Hematopoietic multipotent progenitor cell treated with erythropoietin and hydrocortisone succinate and interleukin-3 and kit ligand, for 6 days (in vitro differentiated cells): ENCODE data around the gene PDS5B.
"Not testable (repeated sequence)": the region's sequence is repeated elsewhere in the genome, so short reads cannot be mapped to it uniquely, and the experiment has no call there.

Experiments used
- DNase-seq: peaks from one replicate; pipeline ENCODE4 v3.0.0-alpha.2; 2015

The PDS5B gene, protein sequence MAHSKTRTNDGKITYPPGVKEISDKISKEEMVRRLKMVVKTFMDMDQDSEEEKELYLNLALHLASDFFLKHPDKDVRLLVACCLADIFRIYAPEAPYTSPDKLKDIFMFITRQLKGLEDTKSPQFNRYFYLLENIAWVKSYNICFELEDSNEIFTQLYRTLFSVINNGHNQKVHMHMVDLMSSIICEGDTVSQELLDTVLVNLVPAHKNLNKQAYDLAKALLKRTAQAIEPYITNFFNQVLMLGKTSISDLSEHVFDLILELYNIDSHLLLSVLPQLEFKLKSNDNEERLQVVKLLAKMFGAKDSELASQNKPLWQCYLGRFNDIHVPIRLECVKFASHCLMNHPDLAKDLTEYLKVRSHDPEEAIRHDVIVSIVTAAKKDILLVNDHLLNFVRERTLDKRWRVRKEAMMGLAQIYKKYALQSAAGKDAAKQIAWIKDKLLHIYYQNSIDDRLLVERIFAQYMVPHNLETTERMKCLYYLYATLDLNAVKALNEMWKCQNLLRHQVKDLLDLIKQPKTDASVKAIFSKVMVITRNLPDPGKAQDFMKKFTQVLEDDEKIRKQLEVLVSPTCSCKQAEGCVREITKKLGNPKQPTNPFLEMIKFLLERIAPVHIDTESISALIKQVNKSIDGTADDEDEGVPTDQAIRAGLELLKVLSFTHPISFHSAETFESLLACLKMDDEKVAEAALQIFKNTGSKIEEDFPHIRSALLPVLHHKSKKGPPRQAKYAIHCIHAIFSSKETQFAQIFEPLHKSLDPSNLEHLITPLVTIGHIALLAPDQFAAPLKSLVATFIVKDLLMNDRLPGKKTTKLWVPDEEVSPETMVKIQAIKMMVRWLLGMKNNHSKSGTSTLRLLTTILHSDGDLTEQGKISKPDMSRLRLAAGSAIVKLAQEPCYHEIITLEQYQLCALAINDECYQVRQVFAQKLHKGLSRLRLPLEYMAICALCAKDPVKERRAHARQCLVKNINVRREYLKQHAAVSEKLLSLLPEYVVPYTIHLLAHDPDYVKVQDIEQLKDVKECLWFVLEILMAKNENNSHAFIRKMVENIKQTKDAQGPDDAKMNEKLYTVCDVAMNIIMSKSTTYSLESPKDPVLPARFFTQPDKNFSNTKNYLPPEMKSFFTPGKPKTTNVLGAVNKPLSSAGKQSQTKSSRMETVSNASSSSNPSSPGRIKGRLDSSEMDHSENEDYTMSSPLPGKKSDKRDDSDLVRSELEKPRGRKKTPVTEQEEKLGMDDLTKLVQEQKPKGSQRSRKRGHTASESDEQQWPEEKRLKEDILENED (N-terminal part only)

DNA sequence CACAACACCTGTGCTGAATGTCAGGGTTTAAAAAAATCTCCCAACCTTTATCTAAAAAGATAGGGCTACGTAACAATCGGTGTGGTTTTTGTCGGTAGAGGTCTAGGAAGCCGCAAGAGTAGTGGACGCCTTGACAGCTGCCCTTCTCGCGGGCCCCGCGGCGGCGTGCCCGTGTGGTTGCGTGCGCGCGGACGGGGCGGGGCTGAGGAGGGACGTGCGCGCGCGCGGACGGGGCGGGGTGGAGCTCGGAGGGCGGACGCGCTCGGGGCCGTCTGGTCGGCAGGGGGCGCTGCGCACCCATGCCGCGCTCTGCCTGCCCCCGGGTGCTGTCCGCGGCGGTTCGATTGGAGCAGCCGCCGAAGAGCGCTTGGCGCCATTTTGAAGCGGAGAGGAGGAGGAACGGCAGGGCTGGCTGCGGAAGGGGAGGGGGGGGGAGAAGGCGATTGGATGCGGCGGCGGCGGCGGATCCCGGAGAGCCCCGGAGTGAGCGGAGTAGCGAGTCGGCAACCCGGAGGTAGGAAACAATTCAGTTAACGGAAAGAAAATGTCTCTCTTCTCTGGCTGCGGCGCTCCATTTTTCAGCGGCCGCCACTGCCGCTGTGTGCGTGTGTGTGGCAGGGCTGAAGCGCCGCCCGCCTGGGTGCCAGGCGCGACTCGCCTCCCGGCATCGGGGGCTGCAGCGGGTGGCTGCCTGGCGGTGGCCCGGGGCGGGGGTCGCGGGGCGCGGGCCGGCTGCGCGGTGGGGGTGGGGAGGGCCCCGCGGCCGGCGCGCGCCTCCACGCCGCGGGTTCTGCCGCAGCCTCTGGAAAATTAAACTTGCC, at the start of gene PDS5B:
Gene PDS5B, plus strand, starts transcription at position 373 of the 821 bp plus-strand sequence. CDS start 62,321 bp downstream, outside the sequence.
- DNase-seq, result peak; percentile 96

DNA sequence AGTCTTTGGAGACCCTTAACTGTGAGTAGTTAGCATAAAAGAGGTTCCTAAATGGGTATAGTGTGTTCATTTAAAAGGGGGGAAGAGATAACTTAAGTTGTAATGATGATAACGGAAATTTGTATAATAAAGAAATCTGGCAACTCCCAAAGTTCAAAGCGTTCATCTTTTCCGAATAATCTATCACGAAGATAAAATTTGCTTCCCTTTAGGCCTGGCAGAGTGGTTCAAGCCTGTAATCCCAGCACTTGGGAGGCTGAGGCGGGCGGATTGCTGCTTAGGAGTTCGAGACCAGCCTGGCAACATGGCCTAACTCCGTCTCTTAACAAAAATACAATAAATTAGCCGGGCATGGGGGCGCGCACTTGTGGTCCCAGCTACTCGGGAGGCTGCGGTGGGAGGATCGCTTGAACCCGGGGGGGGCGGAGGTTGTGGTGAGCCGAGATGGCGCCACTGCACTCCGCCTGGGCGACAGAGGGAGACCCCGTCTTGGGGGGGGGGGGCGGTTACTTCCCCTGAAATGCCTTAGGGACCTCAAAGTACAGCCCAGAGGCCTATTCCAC, 48.6 kb upstream of the PDS5B start:
- DNase-seq, result no peak

DNA sequence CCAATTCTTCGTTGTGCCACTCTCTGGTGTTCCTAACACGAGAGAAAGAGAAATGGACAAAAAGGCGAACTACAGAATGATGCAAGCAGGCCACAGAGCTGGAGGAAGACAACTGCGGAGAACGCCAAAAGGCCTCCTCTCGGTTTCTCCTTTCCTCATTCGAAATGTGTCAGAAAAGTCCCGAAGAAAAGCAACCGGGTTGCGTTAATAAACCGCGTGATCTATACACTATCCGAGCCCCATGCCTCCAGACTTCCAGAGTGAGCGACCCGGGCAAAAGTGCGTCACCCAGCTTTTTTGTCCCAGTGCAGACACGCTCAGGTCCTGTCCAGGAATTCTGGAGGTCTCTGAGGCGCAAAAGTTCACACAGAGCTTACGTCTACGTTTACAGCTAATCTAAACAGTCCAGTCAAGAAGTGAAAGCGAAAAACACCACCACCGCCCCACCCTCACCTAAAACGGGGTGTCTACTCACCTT, 48.1 kb upstream of the PDS5B start:
- DNase-seq, result peak; percentile 60

DNA sequence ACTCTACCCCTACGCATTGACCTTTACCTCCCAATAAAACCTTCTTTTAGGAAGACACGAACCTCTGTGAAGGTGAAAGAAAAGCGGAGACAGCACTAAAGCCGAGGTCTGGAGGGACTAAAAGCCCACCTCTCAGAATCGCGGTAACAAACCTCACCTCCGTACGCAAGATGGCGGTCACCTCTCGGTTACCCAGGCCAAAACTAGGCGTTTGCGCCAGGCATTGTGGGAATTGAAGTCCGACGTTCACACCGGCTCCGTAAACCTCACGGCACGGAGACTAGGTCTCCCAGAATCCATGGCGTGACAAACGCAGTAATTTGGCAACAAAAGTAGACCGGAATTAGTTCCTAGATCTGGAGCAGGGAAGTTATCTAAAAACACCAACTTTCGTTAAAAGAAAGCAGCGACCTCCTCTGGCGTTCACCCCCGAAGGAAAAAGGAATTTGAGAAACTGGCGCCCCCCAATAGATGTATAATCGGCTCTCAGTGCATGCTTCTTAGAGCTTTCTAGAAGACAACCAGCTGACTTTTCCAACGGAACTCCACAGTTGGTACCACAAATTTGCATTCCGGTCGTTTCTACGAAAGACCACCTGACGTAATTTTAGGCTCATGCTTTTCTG, 47.5 kb upstream of the PDS5B start, which contains the start of gene N4BP2L2:
Gene N4BP2L2, minus strand, starts transcription at position 175 of the 626 bp plus-strand sequence. CDS start 1,768 bp downstream, outside the sequence.
- peak; percentile 99 for DNase-seq

DNA sequence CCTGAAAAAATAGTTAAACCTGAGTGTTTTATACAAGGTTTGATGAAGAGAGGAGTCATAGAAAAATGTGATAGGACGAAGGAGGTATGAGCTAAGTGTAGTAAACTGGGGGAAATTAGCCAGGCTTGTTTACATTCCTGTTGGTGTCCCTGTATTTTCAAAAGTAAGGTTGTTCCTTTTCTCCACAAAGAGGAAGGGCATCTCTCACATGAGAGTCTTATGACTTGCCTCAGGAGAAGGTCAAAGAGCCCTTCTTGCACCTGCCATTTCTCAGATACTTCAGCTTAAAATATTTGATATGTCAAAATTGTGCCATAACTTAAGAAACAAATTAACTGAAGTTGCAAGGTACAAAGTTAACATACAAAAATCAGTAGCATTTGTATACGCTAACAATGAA, 44.0 kb upstream of the PDS5B start:
- no peak for DNase-seq

DNA sequence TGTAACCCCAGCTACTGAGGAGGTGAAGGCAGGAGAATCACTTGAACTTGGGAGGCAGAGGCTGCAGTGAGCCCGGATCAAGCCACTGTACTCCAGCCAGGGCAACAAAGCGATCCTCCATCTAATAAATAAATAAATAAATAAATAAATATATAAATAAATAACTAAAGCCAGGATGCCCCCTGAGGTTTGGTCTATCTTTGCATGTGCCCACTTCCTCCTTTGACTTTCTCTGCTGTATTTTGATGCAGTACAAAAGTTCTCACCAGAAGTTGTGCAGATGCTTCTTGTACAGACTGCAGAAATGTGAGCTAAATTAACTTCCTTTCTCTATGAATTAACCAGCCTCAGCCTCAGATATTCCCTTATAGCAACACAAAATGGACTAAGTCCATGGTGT, 41.2 kb upstream of the PDS5B start:
- DNase-seq, result no peak

DNA sequence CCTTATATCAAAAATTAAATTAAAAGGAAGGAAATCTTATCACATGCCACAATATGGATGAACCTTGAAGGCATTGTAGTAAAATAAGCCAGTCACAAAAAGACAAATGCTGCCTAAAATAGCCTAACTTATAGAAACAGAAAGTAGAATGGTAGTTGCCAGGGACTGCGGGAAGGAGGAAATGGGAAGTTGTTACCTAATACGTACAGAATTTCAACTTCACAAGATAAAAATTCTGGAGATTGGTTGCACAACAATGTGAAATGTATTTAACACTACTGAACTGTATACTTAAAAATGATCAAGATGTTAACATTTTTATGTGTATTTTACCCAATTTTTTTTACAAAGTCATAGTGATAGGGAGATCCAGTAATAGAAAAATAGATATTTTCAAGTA, 37.4 kb upstream of the PDS5B start:
- DNase-seq, result peak; percentile 32

DNA sequence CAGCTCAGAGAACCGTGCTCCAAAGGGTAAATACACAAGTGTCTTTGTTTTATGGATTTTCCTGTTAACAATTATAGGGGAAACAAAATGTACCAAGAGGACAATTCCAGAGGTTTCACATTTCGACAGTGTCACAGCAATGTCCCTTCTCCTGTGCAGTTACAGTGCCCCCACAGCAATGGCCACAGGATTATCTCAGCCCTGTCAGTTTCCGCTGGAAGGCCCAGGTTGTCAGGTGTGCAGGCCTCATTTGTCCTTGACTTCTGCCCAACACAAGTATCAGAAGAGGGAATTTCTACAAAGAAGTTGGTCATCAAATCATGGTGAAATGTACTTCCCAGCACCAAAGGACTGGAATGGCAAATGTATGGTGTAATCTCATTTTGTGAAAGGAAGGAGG, 36.5 kb upstream of the PDS5B start:
- no peak for DNase-seq

DNA sequence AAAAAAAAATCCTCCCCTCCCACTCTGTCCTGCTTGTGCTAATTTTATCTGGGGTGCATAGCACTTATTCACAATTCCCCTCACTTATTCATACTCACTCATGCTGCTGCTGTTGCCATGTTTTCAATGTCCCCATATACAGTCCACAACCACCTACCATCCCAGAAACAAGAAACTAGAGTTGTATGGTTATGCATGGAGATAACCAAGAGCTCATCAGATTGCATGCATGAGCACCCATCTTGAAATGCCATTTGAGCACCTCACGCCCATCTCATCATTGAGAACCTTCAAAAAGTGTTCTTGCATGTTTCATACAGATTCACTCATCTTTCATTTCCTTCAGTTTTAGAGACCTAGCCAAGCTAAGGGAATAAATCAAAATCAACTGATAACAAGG, 32.5 kb upstream of the PDS5B start:
- DNase-seq, result no peak

DNA sequence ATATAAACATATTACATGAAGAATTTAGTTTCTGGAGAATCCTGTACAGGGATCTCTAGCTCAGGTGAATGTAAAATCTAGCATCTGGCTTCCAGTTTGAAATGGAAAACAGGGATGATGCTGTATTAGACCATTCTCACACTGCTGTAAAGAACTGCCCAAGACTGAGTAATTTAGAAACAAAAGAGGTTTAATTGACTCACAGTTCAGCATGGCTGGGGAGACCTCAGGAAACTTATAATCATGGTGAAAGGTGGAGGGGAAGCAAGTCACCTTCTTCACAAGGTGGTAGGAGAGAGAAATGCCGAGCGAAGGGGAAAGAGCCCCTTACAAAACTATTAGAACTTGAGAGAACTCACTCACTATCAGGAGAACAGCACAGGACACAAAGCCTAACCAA, 30.6 kb upstream of the PDS5B start:
- no peak for DNase-seq

DNA sequence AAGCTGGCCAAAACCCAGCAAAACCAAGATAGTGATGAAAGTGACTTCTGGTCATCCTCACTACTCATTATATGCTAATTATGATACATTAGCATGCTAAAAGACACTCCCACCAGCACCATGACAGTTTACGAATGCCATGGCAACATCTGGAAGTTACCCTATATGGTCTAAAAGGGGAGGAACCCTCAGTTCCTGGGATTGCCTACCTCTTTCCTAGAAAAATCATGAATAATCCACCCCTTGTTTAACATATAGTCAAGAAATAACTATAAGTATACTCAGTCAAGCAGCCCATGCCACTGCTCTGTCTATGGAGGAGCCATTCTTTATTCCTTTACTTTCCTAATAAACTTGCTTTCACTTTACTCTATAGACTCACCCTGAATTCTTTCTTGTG, 25.4 kb upstream of the PDS5B start:
- DNase-seq, result not testable (repeated sequence)

DNA sequence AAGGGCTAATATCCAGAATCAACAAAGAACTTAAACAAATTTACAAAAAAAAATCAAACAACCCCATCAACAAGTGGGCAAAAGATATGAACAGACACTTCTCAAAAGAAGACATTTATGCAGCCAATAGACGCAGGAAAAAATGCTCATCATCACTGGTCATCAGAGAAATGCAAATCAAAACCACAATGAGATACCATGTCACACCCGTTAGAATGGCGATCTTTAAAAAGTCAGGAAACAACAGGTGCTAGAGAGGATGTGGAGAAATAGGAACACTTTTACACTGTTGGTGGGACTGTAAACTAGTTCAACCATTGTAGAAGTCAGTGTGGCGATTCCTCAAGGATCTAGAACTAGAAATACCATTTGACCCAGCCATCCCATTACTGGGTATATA, 10.6 kb upstream of the PDS5B start:
- DNase-seq, result not testable (repeated sequence)

DNA sequence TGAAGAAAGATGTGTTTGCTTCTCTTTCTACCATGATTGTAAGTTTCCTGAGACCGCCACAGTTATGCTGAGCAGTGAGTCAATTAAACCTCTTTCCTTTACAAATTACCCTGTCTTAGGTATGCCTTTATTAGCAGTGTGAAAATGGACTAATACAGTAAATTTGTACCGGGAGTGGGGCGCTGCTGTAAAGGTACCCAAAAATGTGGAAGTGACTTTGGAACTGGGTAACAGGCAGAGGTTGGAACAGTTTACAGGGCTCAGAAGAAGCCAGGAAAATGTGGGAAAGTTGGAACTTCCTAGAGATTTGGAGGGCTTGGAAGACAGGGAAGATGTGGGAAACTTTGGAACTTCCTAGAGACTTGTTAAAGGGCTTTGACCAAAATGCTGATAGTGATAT, 9.2 kb upstream of the PDS5B start:
- no peak for DNase-seq

DNA sequence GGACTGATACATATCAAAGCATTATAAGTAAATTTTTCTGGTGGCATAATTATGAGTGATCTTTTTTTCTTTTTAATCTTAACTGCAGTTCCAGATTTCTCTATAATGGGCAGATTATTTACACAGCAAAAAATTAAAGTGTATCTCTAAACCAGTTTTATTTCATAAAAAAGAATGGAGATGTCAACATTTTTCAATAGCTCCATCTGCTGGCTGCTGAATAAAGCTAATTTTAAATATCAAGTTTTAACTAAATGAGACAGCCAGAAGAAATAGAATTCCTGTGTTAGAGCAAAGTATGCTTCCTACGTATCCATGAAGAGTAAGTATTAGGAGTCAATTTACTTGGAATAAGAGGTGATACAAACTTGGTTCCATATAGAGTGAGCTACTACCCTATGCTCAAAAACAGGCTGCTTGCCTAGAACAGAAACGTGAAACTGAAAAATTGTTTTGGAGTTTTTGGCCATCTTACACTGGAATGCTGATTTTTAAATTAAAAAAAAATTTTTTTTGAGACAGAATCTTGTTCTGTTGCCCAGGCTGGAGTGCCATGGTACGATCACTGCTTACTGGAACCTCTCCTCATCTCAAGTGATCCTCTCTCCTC, 5.0 kb upstream of the PDS5B start:
- DNase-seq, result peak; percentile 78

DNA sequence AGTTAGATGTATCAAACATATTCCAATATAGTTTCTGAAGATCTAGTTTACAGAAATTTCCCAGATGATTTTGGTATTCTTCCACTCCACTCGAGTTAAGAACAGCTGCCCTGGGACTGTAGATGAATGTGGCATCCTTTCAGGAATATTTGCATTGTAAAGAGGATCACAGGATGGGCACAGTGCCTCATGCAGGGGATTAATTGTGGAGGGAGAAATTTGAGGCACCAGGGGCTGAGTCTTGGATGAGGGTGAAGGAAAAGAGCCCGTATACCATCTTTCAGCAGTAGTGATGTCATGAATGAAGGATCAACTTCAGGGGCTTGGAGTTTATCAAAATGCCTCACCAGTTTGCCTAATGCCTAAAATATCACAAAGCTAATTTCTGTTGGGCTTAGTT, 4.0 kb upstream of the PDS5B start:
- no peak for DNase-seq

DNA sequence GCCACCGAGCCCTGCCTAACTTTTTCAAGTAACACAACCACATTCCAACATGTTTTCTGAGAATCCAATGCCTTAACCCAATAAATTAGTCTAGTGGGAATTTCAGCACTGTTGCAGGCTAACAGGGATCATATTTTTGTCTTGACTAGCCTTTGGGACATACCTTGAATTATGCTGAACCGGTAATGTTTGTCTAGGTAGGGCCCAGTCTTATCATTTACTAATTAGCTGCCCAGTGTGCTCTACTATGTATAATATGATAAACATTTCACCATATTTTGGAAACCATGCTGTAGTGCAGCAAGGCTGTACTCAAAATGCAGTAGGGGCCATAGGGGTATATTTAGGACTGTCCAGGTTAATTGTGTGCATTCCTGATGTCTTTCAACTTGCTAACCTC, 3.3 kb upstream of the PDS5B start:
- DNase-seq, result no peak

DNA sequence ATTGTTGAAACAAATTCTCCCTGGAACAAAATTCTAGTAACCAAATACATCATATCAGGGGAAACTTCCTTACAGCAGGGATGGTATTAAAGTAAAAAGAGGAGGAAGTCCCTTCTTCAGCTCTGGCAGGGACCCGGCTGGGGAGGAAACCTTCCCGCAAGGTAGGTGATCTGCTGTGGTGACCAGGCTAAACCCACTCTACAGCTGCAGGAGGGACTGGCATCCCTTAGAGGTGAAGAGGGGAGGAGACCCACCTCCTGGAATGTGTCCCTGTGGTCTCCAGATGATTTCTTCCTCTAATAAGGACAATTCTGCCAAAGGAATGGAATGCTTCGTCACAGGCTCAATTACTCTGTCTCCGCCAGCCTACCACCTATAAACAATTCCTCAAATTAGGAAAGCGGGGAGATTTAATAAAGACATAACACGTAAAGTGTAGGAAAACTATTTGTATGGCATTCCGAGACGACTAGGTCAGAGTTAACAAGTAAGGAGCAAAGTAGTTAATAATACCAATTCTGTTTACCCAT, 637 bp upstream of the PDS5B start:
- no peak for DNase-seq

DNA sequence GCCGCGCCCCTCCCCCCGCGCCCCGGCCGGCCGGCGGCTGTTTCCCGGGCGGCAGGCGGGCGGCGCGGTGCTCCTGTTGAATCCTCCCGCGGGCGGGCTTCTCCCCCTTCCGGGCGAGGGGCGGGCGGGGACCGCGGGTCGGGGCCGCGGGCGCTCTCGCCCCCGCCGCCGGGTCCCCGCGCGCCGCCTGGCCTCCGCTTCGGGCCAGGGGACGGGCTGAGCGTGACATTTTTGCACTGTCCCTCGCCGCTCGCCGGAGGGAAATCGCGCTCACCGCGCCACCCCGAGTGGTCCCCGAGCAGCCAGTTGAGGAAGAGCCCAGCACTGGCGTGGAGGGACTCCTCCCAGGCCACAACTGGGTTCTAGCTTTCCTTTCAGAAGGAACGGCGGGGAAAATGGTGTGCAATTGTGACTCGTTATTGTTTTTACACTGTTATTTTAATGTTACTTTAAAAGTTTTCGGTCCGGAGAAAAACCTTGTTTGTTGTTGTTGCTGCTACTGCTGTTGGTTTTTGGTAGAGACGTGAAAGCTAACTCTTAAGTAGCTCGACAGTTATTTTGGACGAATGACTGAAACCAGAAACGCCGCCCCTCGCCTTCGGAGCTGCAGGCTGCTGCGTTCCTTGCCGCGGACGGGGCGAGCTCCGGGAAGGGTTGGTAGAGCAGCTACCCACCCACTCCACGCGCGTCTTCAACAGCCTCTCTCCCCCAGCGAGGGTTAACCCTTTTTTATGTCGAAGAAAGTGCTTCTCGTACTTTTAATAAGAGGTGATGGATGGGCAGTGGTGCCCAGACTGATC, 959 bp downstream of the PDS5B start:
- DNase-seq, result peak; percentile 76

DNA sequence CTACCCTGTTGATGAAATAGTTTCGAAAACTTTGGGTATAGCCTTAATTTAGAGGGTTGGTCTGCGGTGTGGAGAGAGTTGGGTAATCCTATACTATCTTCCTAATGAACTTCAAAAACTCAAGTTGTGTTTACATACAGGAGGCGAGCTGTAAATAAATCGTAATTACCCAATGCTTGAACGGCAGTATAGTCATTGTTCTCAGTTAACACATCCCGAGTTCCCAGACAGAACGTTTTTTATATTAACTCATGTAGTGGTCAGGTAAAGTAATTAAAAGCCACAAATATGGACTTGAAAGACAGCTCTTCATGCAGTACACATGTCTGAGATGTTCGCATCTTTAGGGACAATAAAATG, 1.5 kb downstream of the PDS5B start:
- peak; percentile 54 for DNase-seq

DNA sequence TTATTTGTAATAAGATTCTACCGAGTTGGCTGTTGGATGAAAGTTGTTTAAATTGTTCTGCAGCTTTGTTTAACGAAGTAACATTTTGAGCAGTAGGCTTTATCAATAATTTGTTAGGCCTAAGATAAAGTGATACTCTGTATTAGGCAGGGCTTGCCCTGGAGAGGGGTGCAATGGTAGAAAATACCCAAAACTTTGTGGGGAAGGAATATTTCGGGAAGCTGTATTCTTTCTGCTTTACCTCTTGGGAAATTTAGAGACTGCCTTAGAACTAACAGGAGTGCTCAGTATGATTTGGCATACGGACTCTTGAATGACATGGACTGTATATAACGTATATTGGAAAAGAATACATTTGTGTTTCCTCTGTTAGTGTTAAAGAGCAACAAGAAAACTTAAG, 2.5 kb downstream of the PDS5B start:
- DNase-seq, result no peak
